ENCODE measurements around the gene CDKN1C.

Gene CDKN1C

GRCh38 chr11:2859699-2860037, 25.9 kb downstream of the CDKN1C start:
- Histone ChIP-seq H3K4me3 (ENCODE audit: low read depth in 1 of 2, low read length in 2 of 2) (no peak overlapping the region), H3K27me3 (ENCODE audit: control insufficient read depth in 1 of 2, insufficient read depth in 2 of 2, low read length in 2 of 2) (peaks cover 0 to 10% of the 10 kb centered on the region in 2 donors), H3K4me1 (ENCODE audit: insufficient read depth, low read length) (no peaks in the 10 kb centered on the region), H3K9me3 (ENCODE audit: low read length) (no peaks in the 10 kb centered on the region), H3K9ac (ENCODE audit: low read length) (no peak overlapping the region), H3K27ac (ENCODE audit: low read depth, low read length) (no peak overlapping the region), H3K36me3 (ENCODE audit: insufficient read depth, low read length) (no peaks in the 10 kb centered on the region)

GRCh38 chr11:2858995-2859698, 26.4 kb downstream of the CDKN1C start:
- H3K9me3 ChIP-seq (ENCODE audit: low read length) = no peaks in the 10 kb centered on the region
- H3K27ac ChIP-seq (ENCODE audit: low read depth, low read length) = no peak overlapping the region
- H3K4me3 ChIP-seq (ENCODE audit: low read depth in 1 of 2, low read length in 2 of 2) = no peak overlapping the region
- H3K36me3 ChIP-seq (ENCODE audit: insufficient read depth, low read length) = no peaks in the 10 kb centered on the region
- no peak overlapping the region for H3K9ac ChIP-seq (ENCODE audit: low read length)
- peaks cover 0 to 10% of the 10 kb centered on the region in 2 donors for H3K27me3 ChIP-seq (ENCODE audit: control insufficient read depth in 1 of 2, insufficient read depth in 2 of 2, low read length in 2 of 2)
- H3K4me1 ChIP-seq (ENCODE audit: insufficient read depth, low read length) = no peaks in the 10 kb centered on the region

- Histone ChIP-seq H3K9me3 (ENCODE audit: low read length) (no peaks in the 10 kb centered on the region), H3K27me3 (ENCODE audit: control insufficient read depth in 1 of 2, insufficient read depth in 2 of 2, low read length in 2 of 2) (peaks cover 0 to 4% of the 10 kb centered on the region in 2 donors), H3K9ac (ENCODE audit: low read length) (no peak overlapping the region), H3K4me3 (ENCODE audit: low read depth in 1 of 2, low read length in 2 of 2) (no peak overlapping the region), H3K36me3 (ENCODE audit: insufficient read depth, low read length) (no peaks in the 10 kb centered on the region), H3K4me1 (ENCODE audit: insufficient read depth, low read length) (no peaks in the 10 kb centered on the region), H3K27ac (ENCODE audit: low read depth, low read length) (no peak overlapping the region)
Measured at GRCh38 chr11:2857918-2858317, 27.7 kb downstream of the CDKN1C start.

- no peaks in the 10 kb centered on the region for H3K4me1 ChIP-seq (ENCODE audit: insufficient read depth, low read length)
- H3K27me3 ChIP-seq (ENCODE audit: control insufficient read depth in 1 of 2, insufficient read depth in 2 of 2, low read length in 2 of 2) = peaks cover 0 to 4% of the 10 kb centered on the region in 2 donors
- no peaks in the 10 kb centered on the region for H3K9me3 ChIP-seq (ENCODE audit: low read length)
- no peak overlapping the region for H3K4me3 ChIP-seq (ENCODE audit: low read depth in 1 of 2, low read length in 2 of 2)
- no peak overlapping the region for H3K27ac ChIP-seq (ENCODE audit: low read depth, low read length)
- no peaks in the 10 kb centered on the region for H3K36me3 ChIP-seq (ENCODE audit: insufficient read depth, low read length)
- H3K9ac ChIP-seq (ENCODE audit: low read length) = no peak overlapping the region
Measured at GRCh38 chr11:2857276-2857675, 28.3 kb downstream of the CDKN1C start.

GRCh38 chr11:2855162-2855561, 30.4 kb downstream of the CDKN1C start:
- Histone ChIP-seq H3K4me1 (ENCODE audit: insufficient read depth, low read length) (no peaks in the 10 kb centered on the region), H3K9ac (ENCODE audit: low read length) (no peak overlapping the region), H3K27me3 (ENCODE audit: control insufficient read depth in 1 of 2, insufficient read depth in 2 of 2, low read length in 2 of 2) (no peaks in the 10 kb centered on the region), H3K27ac (ENCODE audit: low read depth, low read length) (no peak overlapping the region), H3K9me3 (ENCODE audit: low read length) (no peaks in the 10 kb centered on the region), H3K36me3 (ENCODE audit: insufficient read depth, low read length) (no peaks in the 10 kb centered on the region), H3K4me3 (ENCODE audit: low read depth in 1 of 2, low read length in 2 of 2) (no peak overlapping the region)

GRCh38 chr11:2853997-2854560, 31.5 kb downstream of the CDKN1C start:
- H3K36me3 ChIP-seq (ENCODE audit: insufficient read depth, low read length) = no peaks in the 10 kb centered on the region
- H3K4me1 ChIP-seq (ENCODE audit: insufficient read depth, low read length) = no peaks in the 10 kb centered on the region
- no peaks in the 10 kb centered on the region for H3K27me3 ChIP-seq (ENCODE audit: control insufficient read depth in 1 of 2, insufficient read depth in 2 of 2, low read length in 2 of 2)
- no peaks in the 10 kb centered on the region for H3K9me3 ChIP-seq (ENCODE audit: low read length)
- no peak overlapping the region for H3K27ac ChIP-seq (ENCODE audit: low read depth, low read length)
- no peak overlapping the region for H3K4me3 ChIP-seq (ENCODE audit: low read depth in 1 of 2, low read length in 2 of 2)
- H3K9ac ChIP-seq (ENCODE audit: low read length) = no peak overlapping the region

GRCh38 chr11:2853401-2853800, 32.2 kb downstream of the CDKN1C start:
- Histone ChIP-seq H3K36me3 (ENCODE audit: insufficient read depth, low read length) (no peaks in the 10 kb centered on the region), H3K4me3 (ENCODE audit: low read depth in 1 of 2, low read length in 2 of 2) (no peak overlapping the region), H3K4me1 (ENCODE audit: insufficient read depth, low read length) (no peaks in the 10 kb centered on the region), H3K9me3 (ENCODE audit: low read length) (no peaks in the 10 kb centered on the region), H3K27ac (ENCODE audit: low read depth, low read length) (no peak overlapping the region), H3K27me3 (ENCODE audit: control insufficient read depth in 1 of 2, insufficient read depth in 2 of 2, low read length in 2 of 2) (no peaks in the 10 kb centered on the region), H3K9ac (ENCODE audit: low read length) (no peak overlapping the region)

- no peaks in the 10 kb centered on the region for H3K4me1 ChIP-seq (ENCODE audit: insufficient read depth, low read length)
- no peak overlapping the region for H3K9ac ChIP-seq (ENCODE audit: low read length)
- H3K27ac ChIP-seq (ENCODE audit: low read depth, low read length) = no peak overlapping the region
- no peaks in the 10 kb centered on the region for H3K9me3 ChIP-seq (ENCODE audit: low read length)
- H3K27me3 ChIP-seq (ENCODE audit: control insufficient read depth in 1 of 2, insufficient read depth in 2 of 2, low read length in 2 of 2) = no peaks in the 10 kb centered on the region
- no peak overlapping the region for H3K4me3 ChIP-seq (ENCODE audit: low read depth in 1 of 2, low read length in 2 of 2)
- H3K36me3 ChIP-seq (ENCODE audit: insufficient read depth, low read length) = no peaks in the 10 kb centered on the region
Measured at GRCh38 chr11:2849994-2850770, 35.4 kb downstream of the CDKN1C start.

GRCh38 chr11:2848497-2848896, 37.1 kb downstream of the CDKN1C start:
- no peak overlapping the region for H3K4me3 ChIP-seq (ENCODE audit: low read depth in 1 of 2, low read length in 2 of 2)
- no peak overlapping the region for H3K9ac ChIP-seq (ENCODE audit: low read length)
- no peaks in the 10 kb centered on the region for H3K4me1 ChIP-seq (ENCODE audit: insufficient read depth, low read length)
- H3K27me3 ChIP-seq (ENCODE audit: control insufficient read depth in 1 of 2, insufficient read depth in 2 of 2, low read length in 2 of 2) = no peaks in the 10 kb centered on the region
- no peaks in the 10 kb centered on the region for H3K36me3 ChIP-seq (ENCODE audit: insufficient read depth, low read length)
- no peaks in the 10 kb centered on the region for H3K9me3 ChIP-seq (ENCODE audit: low read length)
- no peak overlapping the region for H3K27ac ChIP-seq (ENCODE audit: low read depth, low read length)

- Histone ChIP-seq H3K27me3 (ENCODE audit: control insufficient read depth in 1 of 2, insufficient read depth in 2 of 2, low read length in 2 of 2) (no peaks in the 10 kb centered on the region), H3K4me3 (ENCODE audit: low read depth in 1 of 2, low read length in 2 of 2) (no peak overlapping the region), H3K27ac (ENCODE audit: low read depth, low read length) (no peak overlapping the region), H3K4me1 (ENCODE audit: insufficient read depth, low read length) (no peaks in the 10 kb centered on the region), H3K36me3 (ENCODE audit: insufficient read depth, low read length) (no peaks in the 10 kb centered on the region), H3K9me3 (ENCODE audit: low read length) (no peaks in the 10 kb centered on the region), H3K9ac (ENCODE audit: low read length) (no peak overlapping the region)
Measured at GRCh38 chr11:2847561-2847960, 38.0 kb downstream of the CDKN1C start.

GRCh38 chr11:2846470-2846869, 39.1 kb downstream of the CDKN1C start:
- H3K4me1 ChIP-seq (ENCODE audit: insufficient read depth, low read length) = no peaks in the 10 kb centered on the region
- H3K4me3 ChIP-seq (ENCODE audit: low read depth in 1 of 2, low read length in 2 of 2) = no peak overlapping the region
- H3K27me3 ChIP-seq (ENCODE audit: control insufficient read depth in 1 of 2, insufficient read depth in 2 of 2, low read length in 2 of 2) = no peaks in the 10 kb centered on the region
- H3K36me3 ChIP-seq (ENCODE audit: insufficient read depth, low read length) = no peaks in the 10 kb centered on the region
- H3K27ac ChIP-seq (ENCODE audit: low read depth, low read length) = no peak overlapping the region
- no peak overlapping the region for H3K9ac ChIP-seq (ENCODE audit: low read length)
- no peaks in the 10 kb centered on the region for H3K9me3 ChIP-seq (ENCODE audit: low read length)
